ENCODE measurements around the gene BRWD1.

DNA sequence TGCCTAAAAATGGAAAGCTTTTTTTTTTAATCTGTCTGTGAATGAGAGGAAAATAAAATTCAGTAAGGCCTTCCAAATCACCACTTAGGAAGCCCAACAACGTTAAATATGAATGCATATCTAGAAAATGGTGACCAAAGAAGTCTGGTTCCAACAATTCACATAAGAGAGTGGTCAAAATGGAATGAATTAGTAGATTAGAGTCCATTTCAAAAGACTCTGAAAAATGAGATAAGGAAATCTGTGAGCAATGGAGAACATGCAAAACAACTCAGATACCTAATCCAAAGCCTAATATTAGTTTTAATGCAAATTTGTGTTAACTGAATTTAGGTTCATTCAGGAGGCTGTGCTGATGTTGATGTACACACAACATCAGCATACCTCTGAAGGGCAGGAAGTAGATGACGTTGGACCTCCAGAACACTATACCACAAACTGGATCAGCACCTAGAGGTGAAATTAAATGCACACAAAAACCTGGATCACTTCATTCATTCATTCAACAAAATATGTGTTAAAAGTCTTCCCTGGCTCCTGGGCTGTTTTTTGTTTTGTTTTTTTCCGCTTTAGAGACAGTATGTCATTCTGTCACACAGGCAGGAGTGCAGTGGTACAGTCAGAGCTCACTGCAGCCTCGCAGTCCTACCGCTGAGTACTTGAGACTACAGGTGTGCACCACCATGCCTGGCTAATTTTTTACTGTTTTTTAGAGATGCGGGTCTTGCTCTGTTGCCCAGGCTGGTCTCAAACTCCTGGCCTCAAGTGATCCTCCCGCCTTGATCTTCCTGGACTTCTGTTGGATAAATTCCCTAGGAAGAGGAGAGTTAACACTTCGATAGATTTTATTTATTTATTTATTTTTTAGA lies 4.9 kb upstream of the BRWD1 start:
- TF ChIP-seq, protein P1, sequence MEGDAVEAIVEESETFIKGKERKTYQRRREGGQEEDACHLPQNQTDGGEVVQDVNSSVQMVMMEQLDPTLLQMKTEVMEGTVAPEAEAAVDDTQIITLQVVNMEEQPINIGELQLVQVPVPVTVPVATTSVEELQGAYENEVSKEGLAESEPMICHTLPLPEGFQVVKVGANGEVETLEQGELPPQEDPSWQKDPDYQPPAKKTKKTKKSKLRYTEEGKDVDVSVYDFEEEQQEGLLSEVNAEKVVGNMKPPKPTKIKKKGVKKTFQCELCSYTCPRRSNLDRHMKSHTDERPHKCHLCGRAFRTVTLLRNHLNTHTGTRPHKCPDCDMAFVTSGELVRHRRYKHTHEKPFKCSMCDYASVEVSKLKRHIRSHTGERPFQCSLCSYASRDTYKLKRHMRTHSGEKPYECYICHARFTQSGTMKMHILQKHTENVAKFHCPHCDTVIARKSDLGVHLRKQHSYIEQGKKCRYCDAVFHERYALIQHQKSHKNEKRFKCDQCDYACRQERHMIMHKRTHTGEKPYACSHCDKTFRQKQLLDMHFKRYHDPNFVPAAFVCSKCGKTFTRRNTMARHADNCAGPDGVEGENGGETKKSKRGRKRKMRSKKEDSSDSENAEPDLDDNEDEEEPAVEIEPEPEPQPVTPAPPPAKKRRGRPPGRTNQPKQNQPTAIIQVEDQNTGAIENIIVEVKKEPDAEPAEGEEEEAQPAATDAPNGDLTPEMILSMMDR (IDR thresholded peaks at IDR 0.05): no peak
- TF ChIP-seq POLR2A (IDR thresholded peaks at IDR 0.05): no peak
